ENCODE data around the gene CLDN20.

The CLDN20 gene

GRCh38 chr6:155248008-155249001 lies 15.5 kb upstream of the CLDN20 start:
- POLR2A ChIA-PET: no interaction called here
- CTCF ChIA-PET: interaction anchor here (0.5 to 1.5 kb wide), 10 partner anchors 10 to 572 kb away, joined by 3 to 10 read pairs (median 3); no protein-coding TSS in a partner anchor
- no peak for TF ChIP-seq NFRKB (IDR thresholded peaks at IDR 0.05)
- TF ChIP-seq ARNT (IDR thresholded peaks at IDR 0.05): no peak
- TF ChIP-seq PKNOX1 (IDR thresholded peaks at IDR 0.05): no peak
- no peak for TF ChIP-seq L3MBTL2 (conservative IDR thresholded peaks at IDR 0.05)
- DNase-seq (ENCODE audit: extremely low spot score): peak; percentile 48

GRCh38 chr6:155250701-155251381 lies 13.0 kb upstream of the CLDN20 start:
- TF ChIP-seq SUZ12 (IDR thresholded peaks at IDR 0.05): no peak
- TF ChIP-seq TARDBP (IDR thresholded peaks at IDR 0.05): no peak
- no peak for TF ChIP-seq FOXK2 (IDR thresholded peaks at IDR 0.05)
- TF ChIP-seq FOXM1 (IDR thresholded peaks at IDR 0.05; ENCODE audit: borderline replicate concordance): no peak
- TF ChIP-seq HDGF (IDR thresholded peaks at IDR 0.05; ENCODE audit: borderline replicate concordance): no peak
- no peak for TF ChIP-seq ARNT (IDR thresholded peaks at IDR 0.05)
- TF ChIP-seq LEF1 (IDR thresholded peaks at IDR 0.05; ENCODE audit: borderline replicate concordance): no peak
- TF ChIP-seq ZNF384 (IDR thresholded peaks at IDR 0.05): no peak
- no peak for TF ChIP-seq L3MBTL2 (conservative IDR thresholded peaks at IDR 0.05)
- ChIA-PET CTCF (interaction anchor here (0.6 kb wide), 1 partner anchor 575 kb away, joined by 3 read pairs; no protein-coding TSS in a partner anchor), POLR2A (no interaction called here)
- DNase-seq (ENCODE audit: extremely low spot score): no peak

GRCh38 chr6:155252581-155252980 lies 11.2 kb upstream of the CLDN20 start:
- CTCF ChIA-PET: no interaction called here
- POLR2A ChIA-PET: no interaction called here
- TF ChIP-seq HDGF (IDR thresholded peaks at IDR 0.05; ENCODE audit: borderline replicate concordance): no peak
- no peak for TF ChIP-seq BHLHE40 (IDR thresholded peaks at IDR 0.05; ENCODE audit: borderline replicate concordance)
- TF ChIP-seq SP1 (IDR thresholded peaks at IDR 0.05): no peak
- no peak for TF ChIP-seq LEF1 (IDR thresholded peaks at IDR 0.05; ENCODE audit: borderline replicate concordance)
- no peak for TF ChIP-seq FOXA1 (IDR thresholded peaks at IDR 0.05)
- no peak for TF ChIP-seq CTBP1 (IDR thresholded peaks at IDR 0.05; ENCODE audit: borderline replicate concordance)
- no peak for TF ChIP-seq TARDBP (IDR thresholded peaks at IDR 0.05)
- TF ChIP-seq ARNT (IDR thresholded peaks at IDR 0.05): no peak
- no peak for TF ChIP-seq SUZ12 (IDR thresholded peaks at IDR 0.05)
- no peak for TF ChIP-seq ELF4 (IDR thresholded peaks at IDR 0.05)
- no peak for TF ChIP-seq FOXM1 (IDR thresholded peaks at IDR 0.05; ENCODE audit: borderline replicate concordance)
- TF ChIP-seq PKNOX1 (IDR thresholded peaks at IDR 0.05): no peak
- TF ChIP-seq L3MBTL2 (conservative IDR thresholded peaks at IDR 0.05): no peak
- no peak for DNase-seq (ENCODE audit: extremely low spot score)

GRCh38 chr6:155253337-155253736 lies 10.5 kb upstream of the CLDN20 start:
- POLR2A ChIA-PET: no interaction called here
- CTCF ChIA-PET: no interaction called here
- no peak for TF ChIP-seq ELF4 (IDR thresholded peaks at IDR 0.05)
- no peak for TF ChIP-seq FOXA1 (IDR thresholded peaks at IDR 0.05)
- DNase-seq (ENCODE audit: extremely low spot score): no peak

- CTCF ChIA-PET: no interaction called here
- no peak for TF ChIP-seq PKNOX1 (IDR thresholded peaks at IDR 0.05)
- TF ChIP-seq ZNF384 (IDR thresholded peaks at IDR 0.05): no peak
- no peak for TF ChIP-seq ELF4 (IDR thresholded peaks at IDR 0.05)
- TF ChIP-seq NFRKB (IDR thresholded peaks at IDR 0.05): no peak
- no peak for TF ChIP-seq HDGF (IDR thresholded peaks at IDR 0.05; ENCODE audit: borderline replicate concordance)
- TF ChIP-seq BHLHE40 (IDR thresholded peaks at IDR 0.05; ENCODE audit: borderline replicate concordance): no peak
- no peak for TF ChIP-seq L3MBTL2 (conservative IDR thresholded peaks at IDR 0.05)
- TF ChIP-seq ARNT (IDR thresholded peaks at IDR 0.05): no peak
- TF ChIP-seq SP1 (IDR thresholded peaks at IDR 0.05): no peak
- no peak for TF ChIP-seq TARDBP (IDR thresholded peaks at IDR 0.05)
- no peak for TF ChIP-seq FOXA1 (IDR thresholded peaks at IDR 0.05)
- TF ChIP-seq CTBP1 (IDR thresholded peaks at IDR 0.05; ENCODE audit: borderline replicate concordance): no peak
- TF ChIP-seq FOXM1 (IDR thresholded peaks at IDR 0.05; ENCODE audit: borderline replicate concordance): no peak
- POLR2A ChIA-PET: no interaction called here
- DNase-seq (ENCODE audit: extremely low spot score): no peak
These were observed 9.7 kb upstream of the CLDN20 start for GRCh38 chr6:155254139-155254538.

- POLR2A ChIA-PET: no interaction called here
- CTCF ChIA-PET: no interaction called here
- DNase-seq (ENCODE audit: extremely low spot score): no peak
- TF ChIP-seq NFRKB (IDR thresholded peaks at IDR 0.05): no peak
- no peak for TF ChIP-seq FOXA1 (IDR thresholded peaks at IDR 0.05)
- TF ChIP-seq FOXK2 (IDR thresholded peaks at IDR 0.05): no peak
- no peak for TF ChIP-seq SP1 (IDR thresholded peaks at IDR 0.05)
- no peak for TF ChIP-seq ELF4 (IDR thresholded peaks at IDR 0.05)
- TF ChIP-seq HDGF (IDR thresholded peaks at IDR 0.05; ENCODE audit: borderline replicate concordance): no peak
These were observed 7.6 kb upstream of the CLDN20 start for GRCh38 chr6:155256122-155256795.

All from HEK293T (cell line).